DMS79 (cell line): ENCODE data around the gene PRODH.
"Not testable (repeated sequence)": the region's sequence is repeated elsewhere in the genome, so short reads cannot be mapped to it uniquely, and the experiment has no call there.

Experiments used
- DNase-seq: peaks from one replicate; lab custom pipeline; 2025; lab: John Stamatoyannopoulos, UW

PRODH gene

DNA sequence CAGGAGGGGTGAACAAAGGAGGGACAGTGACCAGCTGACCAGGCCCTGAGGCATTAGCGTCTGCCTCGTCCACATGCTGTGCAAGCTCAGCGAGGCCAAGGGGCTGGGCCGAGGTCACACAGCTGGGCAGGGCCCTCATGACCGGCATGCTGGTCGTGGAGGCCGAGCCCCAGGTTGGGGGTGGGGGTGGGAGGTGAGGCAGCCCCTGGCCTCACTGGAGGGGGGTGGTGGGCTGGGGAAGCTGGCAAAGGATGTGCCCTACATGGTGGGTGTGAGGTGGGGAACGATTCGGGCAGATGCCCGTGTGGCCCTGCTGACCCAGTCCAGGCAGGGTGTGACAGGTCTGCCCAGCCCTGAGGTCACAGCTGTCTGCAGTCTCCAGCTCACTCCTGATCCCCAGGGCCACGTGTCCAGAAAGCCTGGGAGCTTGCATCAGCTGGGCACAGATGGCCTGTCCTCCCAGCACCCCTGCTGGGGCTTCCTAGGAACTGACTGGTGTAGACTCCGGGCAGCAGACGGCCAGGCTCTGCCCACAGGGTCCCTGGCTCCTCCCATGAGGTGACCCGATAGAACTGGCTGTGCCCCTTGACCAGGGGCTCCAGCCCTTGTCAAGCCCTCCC is 31.4 kb upstream of the PRODH start:
- not testable (repeated sequence) for DNase-seq

- no peak for DNase-seq
Observed at GRCh38 chr22:18966748-18967147, 30.7 kb upstream of the PRODH start.

DNA sequence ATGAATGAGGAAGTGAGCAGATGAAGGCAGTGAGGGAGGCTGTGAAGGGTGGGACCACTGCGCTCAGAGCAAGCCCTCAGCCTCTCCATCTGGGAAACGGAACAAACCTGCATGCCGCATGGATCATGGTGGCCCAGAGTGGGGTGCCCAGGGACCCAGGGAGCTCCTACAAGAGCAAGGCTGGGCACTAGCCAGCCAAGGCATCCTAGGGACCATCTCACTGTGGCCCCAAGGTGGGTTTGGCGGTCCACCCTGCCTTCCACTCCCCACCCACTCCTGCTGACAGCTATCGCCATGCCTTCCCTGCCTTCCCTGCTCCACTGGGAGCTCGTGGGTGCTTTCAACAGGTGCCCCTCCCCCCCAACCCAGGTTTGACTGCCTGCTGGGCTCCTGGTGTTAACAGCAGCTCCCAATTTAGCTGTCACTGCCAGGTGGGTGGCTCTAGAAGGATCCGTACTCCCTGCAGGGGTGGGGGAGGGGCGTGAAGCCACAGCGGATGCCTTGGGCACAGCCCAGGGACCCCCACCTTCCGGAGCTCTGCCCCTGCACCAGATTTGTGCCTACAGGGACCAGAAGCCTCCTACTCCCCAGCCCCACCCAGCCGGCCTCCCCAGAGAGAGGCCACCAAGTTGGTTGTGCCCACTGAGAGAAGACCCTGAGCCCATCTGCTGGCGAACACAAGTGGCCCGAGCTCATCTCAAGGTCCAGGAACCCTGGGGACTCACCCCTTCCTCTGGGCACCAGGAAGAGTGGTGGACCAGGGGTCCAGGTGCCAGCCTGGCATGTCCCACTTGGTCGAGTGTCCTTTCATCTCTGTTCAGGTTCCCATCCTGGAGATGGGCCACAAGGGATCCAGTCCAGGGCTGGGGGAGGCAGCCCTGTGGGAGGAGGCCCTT is 29.7 kb upstream of the PRODH start:
- no peak for DNase-seq

GRCh38 chr22:18964501-18965265 is 28.6 kb upstream of the PRODH start:
- DNase-seq = not testable (repeated sequence)

GRCh38 chr22:18964051-18964450 is 28.0 kb upstream of the PRODH start:
- DNase-seq = not testable (repeated sequence)

DNA sequence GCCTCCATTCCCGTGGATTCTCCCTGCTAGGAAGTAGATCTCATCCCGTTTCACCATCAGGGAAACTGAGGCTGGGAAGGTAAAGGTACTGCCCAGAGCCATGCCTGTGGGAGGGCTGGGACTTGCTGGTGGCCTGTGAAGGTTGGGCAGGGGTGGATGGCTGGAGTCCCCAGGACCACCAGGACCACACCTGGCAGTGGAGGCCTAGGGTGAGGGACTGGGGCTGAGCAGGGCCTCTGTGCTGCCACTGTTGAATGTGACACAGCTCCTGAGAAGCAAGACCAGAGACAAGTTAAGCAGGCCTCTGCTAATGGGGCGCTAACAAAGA is 26.2 kb upstream of the PRODH start:
- no peak for DNase-seq

DNA sequence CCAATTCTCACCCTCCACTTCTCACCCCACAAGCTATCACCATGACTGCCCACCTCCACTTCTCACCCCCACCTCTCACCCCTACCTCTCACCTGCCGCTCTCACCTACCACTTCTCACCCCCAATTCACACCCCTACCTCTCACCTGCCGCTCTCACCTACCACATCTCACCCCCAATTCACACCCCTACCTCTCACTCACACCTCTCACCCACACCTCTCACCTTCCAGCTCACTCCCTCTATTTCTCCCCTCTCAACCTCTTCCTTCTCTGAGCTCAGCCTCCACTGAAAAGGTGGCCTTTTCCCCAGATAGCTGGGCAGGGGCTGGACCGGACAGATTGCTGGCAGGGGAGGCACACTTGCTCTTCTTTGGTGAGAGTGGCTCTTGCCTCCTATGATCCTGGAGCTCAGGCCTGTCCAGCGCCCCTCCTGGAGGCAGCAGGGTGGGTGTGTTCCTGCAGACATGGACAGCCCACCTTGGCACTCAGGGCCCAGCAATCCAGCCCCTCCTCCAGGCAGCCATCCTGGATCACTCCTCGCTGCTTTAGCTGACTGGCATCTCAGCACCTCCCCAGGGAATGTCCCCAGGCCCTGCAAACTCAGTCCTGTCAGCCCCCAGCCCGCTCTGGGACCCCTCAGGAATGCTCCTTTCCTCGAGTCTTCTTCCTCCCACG is 25.7 kb upstream of the PRODH start:
- not testable (repeated sequence) for DNase-seq

- DNase-seq = not testable (repeated sequence)
Observed at GRCh38 chr22:18961201-18961600, 25.1 kb upstream of the PRODH start.

GRCh38 chr22:18960166-18960820 is 24.2 kb upstream of the PRODH start:
- not testable (repeated sequence) for DNase-seq

GRCh38 chr22:18959741-18960140 is 23.6 kb upstream of the PRODH start:
- DNase-seq = not testable (repeated sequence)

GRCh38 chr22:18959266-18959665 is 23.2 kb upstream of the PRODH start:
- not testable (repeated sequence) for DNase-seq

- not testable (repeated sequence) for DNase-seq
Observed at GRCh38 chr22:18958738-18959137, 22.6 kb upstream of the PRODH start.

GRCh38 chr22:18958321-18958705 is 22.2 kb upstream of the PRODH start:
- not testable (repeated sequence) for DNase-seq

DNA sequence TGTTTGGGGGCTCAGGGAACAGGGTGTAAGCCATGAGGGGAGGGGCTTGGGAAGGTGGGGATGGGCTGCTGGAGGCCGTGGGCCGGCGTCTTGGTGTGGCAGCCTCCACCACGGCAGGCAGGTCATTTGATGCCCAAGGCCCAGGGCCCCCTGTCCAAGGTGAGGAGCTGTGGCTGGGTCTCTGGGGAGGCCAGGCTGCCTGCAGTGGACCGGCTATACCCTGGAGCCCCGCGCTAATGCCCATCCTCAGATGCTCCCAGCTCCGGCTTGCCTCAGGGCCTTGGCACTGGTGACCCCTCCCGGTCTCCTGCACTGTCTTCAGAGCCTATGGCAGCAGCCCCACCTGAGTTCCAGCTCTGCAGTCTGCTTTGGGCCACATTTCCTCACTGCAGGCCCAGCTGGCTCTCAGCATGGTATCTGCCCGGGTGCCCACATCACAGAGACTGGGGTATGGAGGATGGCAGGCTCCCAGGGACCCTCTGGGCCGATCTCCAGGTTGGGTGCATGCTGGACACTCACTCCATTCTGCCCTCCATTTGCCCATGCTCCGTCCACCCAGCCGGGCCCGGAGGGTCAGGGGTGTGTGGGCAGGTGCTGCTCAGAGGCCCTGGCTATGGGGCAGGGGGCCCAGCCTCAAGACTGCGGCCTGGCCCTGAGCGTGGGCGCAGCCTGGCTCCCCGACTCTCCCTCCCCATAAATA is 21.7 kb upstream of the PRODH start:
- not testable (repeated sequence) for DNase-seq

DNA sequence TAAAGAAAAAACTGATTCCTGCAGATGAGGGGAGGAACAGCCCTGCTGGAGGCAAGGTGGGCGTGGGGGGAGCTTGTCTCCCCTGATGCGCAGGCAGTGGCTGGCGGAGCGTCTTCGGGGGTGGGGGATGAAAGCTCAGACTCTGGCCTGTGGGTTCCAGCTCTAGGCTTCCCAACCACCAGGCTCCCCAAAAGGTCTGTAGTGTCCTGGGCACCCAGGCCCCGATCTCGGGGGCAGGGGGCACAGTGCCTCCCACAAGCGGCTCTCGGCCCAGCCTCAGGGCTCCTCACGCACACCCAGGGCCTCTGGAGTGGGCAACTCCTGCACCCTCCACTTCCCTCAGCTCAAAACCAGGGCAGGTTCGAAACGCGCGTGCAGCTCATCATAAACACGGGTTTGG is 20.9 kb upstream of the PRODH start:
- DNase-seq = not testable (repeated sequence)

- DNase-seq = not testable (repeated sequence)
Observed at GRCh38 chr22:18956121-18956895, 20.2 kb upstream of the PRODH start.

GRCh38 chr22:18955696-18956095 is 19.6 kb upstream of the PRODH start:
- no peak for DNase-seq

DNA sequence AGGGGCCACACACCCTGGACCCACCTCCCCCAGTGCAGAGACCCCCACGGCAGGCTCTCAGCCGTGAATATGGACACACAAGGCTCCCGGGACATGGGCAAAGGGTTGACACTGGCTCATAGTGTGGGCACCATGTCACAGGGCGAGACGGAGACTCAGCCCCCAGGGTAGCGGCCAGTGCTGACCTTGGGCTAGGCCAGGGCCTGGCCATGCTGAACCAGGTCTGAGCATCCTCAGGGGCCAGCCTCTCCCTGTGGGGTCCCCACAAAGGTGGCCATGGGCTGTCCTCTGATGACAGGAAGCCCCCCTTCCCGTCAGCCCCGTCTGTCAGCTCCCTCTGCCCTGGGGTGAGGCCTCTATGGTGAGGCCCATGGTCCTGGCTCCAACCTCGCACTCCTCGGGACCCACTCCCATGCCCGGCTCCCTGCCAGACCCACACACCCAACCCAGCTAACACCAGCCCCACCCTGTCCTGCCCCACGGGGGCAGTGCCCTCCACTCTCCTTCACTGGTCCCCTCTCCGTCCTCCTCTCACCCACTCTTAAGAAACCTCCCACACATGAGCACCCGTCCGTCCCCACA is 19.0 kb upstream of the PRODH start:
- DNase-seq = no peak

GRCh38 chr22:18954303-18954989 is 18.4 kb upstream of the PRODH start:
- DNase-seq = not testable (repeated sequence)
